Stromal cell of bone marrow (primary cell): ENCODE data around the gene STXBP6.
"Not testable (repeated sequence)": the region's sequence is repeated elsewhere in the genome, so short reads cannot be mapped to it uniquely, and the experiment has no call there.

Experiments used
- DNase-seq: peaks from one replicate; pipeline ENCODE4 v3.0.0-alpha.2; 2012; ENCODE audit warnings: low read depth

STXBP6 gene

DNA sequence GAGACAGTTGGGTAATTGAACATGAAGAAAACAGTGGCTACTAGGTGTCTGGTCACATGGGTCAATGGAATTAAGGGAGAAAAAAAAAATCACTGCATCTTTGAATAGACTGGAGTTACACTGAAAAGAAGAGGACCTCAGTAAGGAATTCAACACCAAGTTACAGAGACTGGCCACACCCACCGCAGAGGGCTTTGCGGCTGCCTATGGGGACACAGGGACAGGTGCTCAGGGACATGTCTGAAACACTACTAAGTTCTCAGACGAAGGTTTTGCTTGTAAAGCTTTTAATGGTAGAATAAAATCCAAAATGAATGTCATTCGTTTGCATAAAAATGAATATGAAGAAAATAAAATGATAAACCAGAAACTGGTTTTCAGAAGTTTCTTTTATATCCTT, 93.8 kb downstream of the STXBP6 start:
- DNase-seq, result no peak

DNA sequence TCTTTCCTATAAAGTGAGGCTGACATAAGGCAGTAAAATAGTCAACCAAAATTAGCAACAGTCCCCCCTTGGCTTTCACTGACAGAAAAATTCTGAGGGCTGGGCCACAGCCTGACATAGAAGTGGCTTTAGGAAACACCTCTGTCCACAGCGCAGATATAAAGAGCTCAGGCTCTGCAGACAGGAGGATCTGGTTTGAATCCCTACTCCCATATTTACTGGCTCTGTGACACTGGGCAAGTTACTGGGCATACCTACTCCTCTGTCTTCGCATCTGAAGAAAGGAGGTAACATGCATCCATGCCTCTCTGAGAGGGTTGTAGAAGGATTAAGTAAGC, 95.3 kb downstream of the STXBP6 start:
- no peak for DNase-seq

DNA sequence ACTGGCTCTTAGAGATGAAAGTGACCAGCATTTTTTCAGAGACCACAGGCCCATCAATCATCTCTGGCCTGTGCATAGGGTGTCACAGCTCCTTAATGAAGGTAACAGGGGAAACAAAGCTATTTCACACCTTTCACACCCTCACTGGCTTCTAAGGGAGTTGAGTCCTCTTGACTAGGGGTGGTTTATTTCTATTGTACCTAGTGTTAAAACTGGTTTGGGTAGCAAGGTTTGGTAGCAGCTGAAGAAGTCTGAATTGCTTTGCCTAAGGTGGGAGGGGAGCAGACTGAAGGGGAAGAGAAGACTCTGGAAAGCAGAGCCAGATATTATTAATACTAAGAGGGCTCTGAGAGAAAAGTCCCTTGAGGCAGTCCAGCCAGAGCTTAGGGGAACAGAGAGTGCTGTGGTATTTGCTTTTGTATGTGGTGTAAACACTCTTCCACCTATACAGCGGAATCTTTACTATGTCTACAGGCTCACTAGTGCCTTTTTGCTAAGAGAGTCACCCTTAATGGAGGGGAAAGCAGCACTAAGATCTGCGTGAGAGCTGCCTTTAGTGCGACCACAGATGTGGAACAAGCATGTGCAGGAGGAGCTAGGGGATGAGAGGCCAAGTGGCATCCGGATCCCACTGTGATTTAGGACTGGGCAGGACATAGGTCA, 95.8 kb downstream of the STXBP6 start:
- no peak for DNase-seq

DNA sequence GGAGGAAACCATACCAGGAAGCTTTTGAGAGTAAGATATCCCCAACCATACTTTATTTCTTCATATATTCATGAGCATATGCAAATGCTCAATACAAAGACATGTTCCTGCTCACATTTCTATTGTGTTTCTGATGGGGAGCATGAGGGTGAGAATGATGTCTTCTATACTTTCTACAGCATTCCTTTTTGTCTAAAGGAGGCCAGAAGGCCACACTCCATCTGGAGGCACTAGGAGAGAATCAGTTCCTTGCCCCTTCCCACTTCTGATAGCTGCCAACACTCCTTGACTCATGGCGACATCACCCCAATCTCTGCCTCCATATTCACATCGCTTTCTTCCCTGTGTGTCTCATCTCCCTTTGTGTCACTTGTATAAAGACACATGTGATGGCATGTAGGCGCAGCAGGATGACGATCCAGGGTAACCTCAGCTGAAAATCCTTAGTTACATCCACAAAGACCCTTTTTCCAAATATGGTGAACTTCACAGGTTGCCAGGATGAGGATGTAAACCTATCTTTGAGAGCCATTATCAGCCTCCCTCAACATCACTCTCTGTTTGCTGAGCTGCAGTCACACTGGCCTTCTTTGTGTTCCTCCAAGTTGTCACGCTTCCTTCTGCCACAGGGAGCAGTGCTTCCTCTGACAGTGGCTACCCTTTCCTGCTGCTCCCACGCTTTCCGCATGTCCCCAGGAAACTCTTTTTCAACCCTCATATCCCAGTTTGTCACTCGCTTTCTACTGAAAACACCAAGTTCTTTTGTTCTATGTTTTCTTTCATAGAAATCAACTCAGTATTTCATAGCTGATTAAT, 96.9 kb downstream of the STXBP6 start:
- no peak for DNase-seq

DNA sequence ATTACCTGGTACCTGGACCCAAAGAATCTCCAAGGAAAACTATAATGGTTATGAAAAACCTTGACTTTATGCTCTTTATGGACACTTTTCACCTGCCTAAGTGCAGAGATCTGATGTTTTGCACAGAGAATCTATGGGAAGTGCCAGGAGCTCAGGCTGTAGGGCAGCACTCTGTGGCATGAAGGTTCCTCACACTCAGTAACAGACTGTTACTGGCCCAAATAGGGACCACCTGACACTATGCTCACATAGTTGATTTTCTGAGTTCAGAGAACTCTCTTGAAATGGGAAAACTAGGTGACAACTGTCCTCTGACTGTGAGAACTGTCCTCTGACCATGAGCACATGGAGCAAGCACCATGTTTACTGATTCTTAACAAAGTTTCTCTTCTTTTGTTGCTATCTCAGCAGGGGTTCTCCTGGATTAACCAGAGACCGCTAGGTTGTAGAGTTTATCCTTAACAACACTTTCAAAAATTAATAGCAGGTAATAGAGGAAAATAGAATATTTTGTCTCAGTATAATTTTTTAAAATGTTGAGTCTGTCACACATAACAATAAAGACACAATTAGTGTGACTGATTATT, 101.6 kb downstream of the STXBP6 start:
- DNase-seq, result no peak

DNA sequence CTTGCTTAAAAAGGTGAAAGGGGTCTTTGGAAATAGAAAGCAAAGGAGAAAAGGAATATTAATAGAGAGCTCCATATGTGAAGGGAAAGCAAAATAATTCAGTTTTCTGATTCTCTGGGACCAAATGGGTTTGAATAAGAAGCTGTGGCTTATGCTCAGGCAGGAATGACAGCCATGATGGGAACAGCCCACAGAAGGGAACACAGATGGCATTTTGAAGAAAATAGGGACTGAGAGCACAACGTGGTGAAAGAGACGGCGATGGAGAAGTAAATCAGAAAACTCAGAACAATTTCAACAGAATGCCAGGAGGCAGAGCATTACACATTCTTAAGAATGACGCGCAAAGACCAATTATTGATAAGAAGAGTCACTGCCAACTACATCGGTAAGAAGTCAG, 102.8 kb downstream of the STXBP6 start:
- DNase-seq, result no peak

DNA sequence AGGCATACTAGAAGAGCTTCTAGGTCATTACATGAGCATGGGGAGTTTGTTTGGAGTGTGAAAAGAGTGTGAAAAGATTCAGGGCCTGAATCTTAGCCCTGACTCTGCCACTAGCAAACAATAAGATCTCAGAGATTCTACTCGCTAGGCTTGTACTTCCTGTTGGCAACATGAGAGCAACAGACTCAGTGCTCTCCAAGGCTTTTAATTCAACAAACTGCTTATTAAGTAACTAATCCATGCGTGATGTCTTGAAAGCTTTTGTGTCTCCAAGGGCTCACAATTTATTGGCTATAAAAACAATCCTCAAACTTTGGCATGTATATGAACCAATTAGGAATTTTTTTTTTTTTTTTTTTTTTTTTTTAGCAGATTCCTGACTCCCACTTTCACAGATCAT, 105.1 kb downstream of the STXBP6 start:
- no peak for DNase-seq

DNA sequence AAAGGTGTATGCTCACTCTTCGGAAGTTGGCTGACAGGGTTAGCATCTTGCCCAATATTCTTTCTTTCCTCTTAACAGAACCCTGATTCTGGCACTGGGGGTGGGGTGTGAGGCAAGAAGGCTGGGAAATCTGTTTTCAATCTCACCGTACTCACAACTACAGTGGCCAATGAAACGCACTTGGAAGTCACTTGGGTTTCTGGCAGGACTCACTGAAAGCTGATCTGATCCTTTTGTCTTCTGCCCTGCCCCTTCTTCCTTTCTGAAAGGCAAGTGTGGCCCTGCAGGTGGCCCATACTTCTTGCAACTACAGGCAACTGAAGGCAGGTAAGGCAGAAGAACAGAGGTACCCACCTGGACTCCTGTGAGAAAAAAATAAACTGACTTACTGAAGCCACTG, 106.9 kb downstream of the STXBP6 start:
- DNase-seq, result peak; percentile 14

DNA sequence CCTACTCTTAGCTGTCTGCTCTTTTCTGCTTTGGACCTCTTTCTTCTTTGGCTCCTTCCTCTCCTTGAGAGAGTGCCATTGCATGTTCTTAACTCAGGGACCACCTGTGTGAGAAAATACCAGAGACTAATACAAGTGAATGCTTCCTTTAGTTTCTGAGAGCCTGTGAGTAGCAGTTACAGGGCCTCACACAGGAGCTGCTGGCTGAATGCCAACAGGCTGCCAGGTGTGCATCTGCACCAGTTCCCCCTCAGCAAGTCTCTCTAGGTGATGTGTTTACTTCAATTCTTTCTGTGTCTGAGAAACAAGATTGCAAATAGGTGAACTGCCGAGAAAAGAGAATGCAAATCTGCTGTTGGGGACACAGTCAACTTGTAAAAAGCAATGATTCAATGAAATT, 108.2 kb downstream of the STXBP6 start:
- DNase-seq, result no peak

DNA sequence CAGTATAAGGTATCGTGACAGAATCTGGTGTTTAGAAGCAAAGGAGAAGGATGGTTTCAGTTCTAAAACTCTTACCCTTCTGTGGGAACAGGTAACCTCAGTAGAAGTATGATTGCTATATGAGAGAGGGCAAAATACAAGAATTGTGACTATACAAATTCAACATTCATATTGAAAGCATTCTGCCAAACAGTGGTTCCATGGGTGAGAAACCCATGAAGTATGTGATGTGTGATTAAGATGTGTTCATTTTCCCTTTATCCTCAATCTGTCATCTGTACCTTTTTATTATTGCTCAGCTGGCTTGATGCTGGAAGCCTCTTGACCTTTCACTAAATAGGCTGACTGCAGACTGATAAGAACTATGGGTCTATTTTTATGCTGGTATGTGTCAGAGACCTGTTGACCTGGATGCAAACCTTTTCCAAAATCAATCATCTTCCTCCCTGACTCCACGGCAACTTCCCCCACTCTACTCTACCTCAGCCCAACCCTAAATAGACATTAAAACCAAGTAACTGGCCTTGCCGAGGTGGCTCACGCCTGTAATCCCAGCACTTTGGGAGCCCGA, 109.6 kb downstream of the STXBP6 start:
- no peak for DNase-seq

DNA sequence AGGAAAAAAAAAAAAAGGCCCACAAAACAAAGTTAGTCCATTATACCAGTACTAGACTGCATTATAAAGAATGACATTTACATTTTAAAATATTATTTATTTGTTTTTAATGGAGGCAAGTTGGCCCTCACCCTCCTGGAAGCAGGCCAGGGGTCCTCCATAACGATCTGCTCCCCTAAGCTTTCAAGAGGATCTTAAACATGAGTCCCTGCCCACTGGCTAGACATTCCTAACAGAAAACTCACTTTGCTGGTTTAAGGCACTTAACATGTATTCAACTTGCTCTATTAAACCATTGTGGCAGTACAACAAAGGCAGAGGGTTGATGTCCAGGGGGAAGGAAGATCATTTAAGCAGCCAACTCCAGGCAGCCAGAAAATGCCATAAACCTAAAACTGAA, 111.4 kb downstream of the STXBP6 start:
- no peak for DNase-seq

DNA sequence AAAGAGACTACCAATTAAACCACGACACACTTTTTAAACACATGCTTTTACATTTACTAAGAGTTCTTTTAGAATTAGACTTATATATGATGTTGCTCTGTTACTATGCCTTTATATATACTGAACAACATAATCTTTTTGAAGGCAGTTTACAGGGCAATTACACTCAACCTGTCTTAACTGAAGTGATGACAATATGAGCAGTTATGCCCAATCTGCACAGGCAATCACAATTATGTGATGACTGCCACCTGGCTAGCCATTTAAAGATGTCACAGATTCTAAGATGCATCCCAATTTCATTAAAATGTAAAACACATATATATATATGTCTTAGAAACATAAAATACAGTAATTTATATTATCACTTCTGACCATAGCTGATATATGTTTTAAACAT, 112.6 kb downstream of the STXBP6 start:
- DNase-seq, result no peak

DNA sequence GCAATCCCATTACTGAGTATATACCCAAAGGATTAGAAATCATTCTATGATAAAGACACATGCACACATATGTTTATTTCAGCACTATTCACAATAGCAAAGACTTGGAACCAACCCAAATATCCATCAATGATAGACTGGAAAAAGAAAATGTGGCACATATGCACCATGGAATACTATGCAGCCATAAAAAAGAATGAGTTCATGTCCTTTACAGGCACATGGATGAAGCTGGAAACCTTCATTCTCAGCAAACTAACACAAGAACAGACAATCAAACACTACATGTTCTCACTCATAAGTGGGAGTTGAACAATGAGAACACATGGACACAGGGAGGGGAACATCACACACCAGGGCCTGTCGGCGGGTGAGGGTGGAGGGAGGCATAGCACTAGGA, 113.2 kb downstream of the STXBP6 start:
- DNase-seq, result not testable (repeated sequence)

DNA sequence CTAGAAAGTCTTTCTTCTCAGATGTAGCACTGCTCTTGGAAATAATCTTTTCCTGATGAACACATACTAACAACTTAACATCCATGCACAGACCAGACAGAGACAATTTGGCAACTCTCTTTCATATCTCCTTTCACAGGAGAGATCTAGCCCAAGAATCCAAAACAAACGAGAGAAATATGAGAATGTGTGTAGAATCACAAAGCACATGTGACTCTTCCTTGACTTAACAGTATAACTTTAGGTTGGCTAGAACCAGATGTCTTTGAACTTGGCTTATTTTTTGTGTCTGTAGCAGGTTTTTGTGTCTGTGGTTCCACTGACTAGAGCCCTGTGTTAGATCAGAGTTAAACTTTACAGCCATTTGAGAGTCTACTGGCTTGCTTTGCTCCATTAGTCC, 114.2 kb downstream of the STXBP6 start:
- DNase-seq, result no peak

DNA sequence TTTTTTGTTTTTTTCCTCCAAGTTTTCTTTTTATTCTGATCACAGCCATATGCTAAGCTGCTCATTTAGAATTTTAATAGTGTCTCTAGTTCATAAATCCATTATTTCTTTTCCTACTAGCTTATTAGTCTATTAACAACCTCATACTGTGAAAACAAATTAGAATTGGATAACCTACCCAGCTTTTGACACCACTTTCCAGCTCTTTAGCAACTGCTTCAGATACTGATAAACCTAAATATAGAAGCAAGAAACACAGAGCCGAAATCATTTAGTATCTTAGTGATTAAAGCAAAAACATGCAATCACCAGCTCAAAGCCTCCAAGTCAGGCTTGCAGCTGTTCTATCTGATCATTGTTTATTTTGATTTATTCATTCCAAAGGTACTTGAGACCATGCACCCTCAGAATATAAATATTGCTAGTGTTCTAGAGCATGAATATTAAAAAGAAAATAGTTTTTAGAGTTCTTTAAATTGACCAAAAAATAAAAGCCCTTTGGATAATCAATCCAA, 121.5 kb downstream of the STXBP6 start:
- no peak for DNase-seq

DNA sequence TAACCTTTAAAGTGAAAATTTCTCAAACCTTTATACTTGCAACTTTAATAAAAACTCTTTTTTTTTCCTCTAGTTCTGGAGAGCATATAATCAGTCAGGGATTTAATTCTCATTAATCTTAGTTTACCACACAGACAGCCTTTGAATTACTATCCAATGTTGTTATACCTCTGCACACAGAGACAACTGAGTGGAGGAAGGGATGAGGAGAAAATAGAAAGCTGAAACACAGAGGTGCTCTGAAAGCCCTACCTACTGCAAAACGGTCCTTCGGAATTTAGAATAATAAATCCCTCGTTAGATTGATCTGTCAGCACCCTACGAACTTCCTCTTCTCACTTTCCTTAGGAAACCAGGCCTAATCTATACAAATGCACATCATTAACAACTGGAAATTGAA, 122.1 kb downstream of the STXBP6 start:
- no peak for DNase-seq

DNA sequence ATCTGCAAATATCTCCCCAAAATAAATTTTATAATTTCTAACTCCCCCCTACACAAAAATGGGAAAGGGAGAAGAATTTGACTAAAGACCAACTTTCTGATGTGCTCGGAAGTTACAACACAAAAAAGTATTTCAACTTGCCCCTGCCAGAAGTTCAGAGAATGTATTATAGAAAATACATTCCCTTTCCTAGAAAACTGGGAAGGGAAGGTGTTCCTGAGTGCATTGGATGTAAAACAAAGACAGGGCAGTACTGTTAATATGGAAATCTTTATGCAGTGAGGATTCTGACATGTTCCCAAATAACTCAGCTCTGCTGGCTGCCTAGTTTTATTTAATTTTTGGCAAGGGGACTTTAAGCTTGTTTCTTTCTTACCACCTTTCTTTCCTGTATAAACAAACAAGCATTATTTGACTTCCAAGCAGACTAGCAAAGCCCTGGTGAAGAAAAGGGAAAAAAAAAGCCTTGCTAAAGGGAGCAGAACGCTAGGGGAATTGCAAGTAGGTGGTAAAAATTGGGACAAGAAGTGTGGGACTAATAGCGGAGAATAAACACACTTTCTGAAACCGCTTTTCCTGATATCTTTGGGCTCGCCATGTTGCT, 124.1 kb downstream of the STXBP6 start:
- no peak for DNase-seq

DNA sequence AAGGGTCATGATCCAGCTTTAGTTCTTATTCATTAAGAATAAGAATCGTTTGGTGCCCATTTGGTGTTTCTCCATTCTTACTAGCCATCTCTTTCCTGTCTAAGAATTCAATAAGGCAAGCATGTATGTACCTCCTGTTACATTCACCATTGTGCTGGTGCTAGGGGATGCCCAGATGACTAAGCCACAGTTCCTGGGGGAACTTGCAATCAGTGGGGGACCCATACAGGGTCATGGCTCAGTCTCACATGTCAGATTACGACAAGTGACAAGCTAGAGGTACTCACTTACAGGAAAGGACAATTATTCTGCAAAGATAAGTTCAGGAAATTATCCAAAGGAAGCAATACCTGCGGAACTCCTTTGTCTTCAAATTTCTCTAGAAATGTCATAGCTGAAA, 125.4 kb downstream of the STXBP6 start:
- no peak for DNase-seq

DNA sequence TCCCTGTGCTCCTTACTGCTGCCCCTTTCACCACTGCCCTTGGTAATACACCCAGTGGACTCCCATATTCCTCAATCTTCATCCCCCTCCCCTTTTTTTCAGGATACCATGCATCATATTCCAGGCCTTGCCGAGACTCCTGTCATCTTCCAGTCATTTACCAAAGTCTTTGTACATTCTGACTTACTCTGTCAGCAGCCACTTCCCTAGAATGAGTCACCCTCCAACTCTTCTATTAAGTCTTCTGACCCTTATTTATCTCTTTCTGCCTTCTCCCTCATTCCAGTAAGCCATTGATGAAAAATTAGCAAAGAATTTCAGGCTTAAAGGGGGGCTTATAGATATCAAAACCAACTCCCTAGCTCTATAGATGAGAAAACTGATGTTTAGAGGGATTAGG, 128.0 kb downstream of the STXBP6 start:
- no peak for DNase-seq

DNA sequence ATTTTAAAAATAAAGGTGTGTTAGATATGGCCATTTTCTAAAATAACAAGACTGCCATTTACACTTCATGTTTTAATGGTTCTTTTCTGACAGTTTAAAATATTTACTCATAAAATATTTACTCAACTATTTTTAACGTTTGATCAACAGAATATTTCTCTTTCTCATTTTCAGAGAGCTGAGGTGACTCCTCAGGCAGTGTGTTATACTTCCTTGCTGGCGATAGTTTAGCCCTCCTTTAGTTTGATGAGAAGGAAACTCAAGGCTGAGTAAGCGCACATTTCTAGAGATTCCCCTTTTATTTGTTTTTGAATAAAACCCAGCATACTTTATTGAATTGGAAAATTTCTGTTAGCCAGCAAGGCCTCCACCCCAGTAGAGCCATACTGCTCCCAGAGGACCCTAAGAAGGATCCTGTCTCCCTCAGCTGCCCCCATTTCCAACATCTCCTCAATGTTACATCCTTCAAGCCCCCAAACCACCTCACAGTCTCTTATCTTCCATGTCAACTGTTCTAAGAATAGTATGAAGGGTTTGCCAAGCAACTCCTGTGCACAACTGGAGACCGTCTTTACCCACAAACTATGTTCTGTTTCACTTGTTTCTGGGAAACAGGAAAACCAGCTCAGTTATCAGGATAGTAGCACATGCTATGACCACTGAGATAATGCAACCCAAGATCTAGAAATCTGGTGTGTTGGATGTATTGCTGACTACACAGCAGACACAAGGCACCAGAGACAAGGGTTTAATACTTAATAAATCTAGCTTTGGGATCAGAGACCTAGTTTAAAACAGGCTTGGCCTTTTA, 129.5 kb downstream of the STXBP6 start:
- no peak for DNase-seq

DNA sequence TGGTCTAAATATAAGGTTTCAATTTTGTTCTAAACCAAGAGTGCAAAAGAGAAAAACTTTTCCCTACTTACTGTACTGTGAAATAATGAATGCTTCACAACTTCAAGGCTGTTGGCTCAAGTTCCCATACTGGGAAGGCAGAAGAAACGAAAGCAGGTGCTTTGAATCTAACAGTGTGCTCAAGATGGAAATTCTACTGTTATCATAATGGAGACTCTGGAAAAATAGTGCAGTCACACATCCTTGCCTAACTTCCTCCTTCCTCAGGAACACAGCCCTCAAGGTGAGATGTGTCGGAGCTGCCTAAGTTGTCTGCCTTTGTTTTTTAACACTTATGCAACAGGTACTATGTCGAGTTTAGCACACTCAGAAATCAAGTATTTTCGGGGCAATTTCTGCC, 131.1 kb downstream of the STXBP6 start:
- DNase-seq, result no peak
